Suprapubic skin (tissue), 4 donors: ENCODE data around the gene SLC26A8.

Experiments used
- CTCF ChIP-seq, 2 donors: fragments of 200-600 bp in 1 of 2; fragments of 450-650 bp in 1 of 2; sonication (generic) in 1 of 2; IDR thresholded peaks; one replicate each; pipeline ENCODE4 v1.5.1; 2016 to 2019; ENCODE audit warnings: antibody characterized with exemption in 2 of 2, mild to moderate bottlenecking in 1 of 2, moderate library complexity in 1 of 2
- POLR2A ChIP-seq, 2 donors: fragments of 450-650 bp; IDR thresholded peaks; one replicate each; pipeline ENCODE4 v1.6.1; 2017; ENCODE audit warnings: antibody characterized with exemption in 2 of 2, mild to moderate bottlenecking in 2 of 2, moderate library complexity in 2 of 2
- POLR2AphosphoS5 ChIP-seq, 3 donors: sonication (generic); formaldehyde crosslinking; IDR thresholded peaks; one replicate each; pipeline ENCODE4 v1.6.1; 2017; ENCODE audit warnings: antibody characterized with exemption in 3 of 3

- no peak for TF ChIP-seq CTCF (IDR thresholded peaks at IDR 0.05)
- TF ChIP-seq POLR2AphosphoS5 (IDR thresholded peaks at IDR 0.05), result no peak
- no peak for TF ChIP-seq POLR2A (IDR thresholded peaks at IDR 0.05)
These were observed 25.1 kb upstream of the SLC26A8 start for GRCh38 chr6:36049582-36049981.
